AG04450 (cell line): ENCODE measurements around the gene MCM9. TPM values are rescaled to one million over a fixed set of nuclear protein-coding genes. Genes with fewer than 3 reads are reported as not detected.

ENCODE experiments used
- CTCF ChIA-PET: fragments of 300-600, 350-600 bp; formaldehyde crosslinking; extraction: SDS; loops from one replicate; lab custom pipeline; 2022; ENCODE audit warnings: antibody characterized with exemption, inconsistent platforms; lab: Charles Lee
- POLR2A ChIA-PET: fragments of 350-600 bp; formaldehyde crosslinking; extraction: SDS; loops from one replicate; lab custom pipeline; 2021; ENCODE audit warnings: antibody characterized with exemption, inconsistent platforms; lab: Yijun Ruan, JAX
- DNase-seq: peaks from one replicate; pipeline ENCODE4 v3.0.0-alpha.2; 2011; ENCODE audit warnings: low read depth, low spot score
- H3K27ac ChIP-seq: one replicate; pipeline ENCODE4 v1.5.1; 2012; ENCODE audit warnings: low read depth, low read length, control low read depth
- H3K27me3 ChIP-seq: one replicate; pipeline ENCODE4 v1.6.0; 2012; ENCODE audit warnings: low read length; ENCODE audit not compliant: control insufficient read depth, insufficient read depth
- H3K4me3 ChIP-seq: 2 replicates; pipeline ENCODE4 v1.5.1; 2011; ENCODE audit warnings: mild to moderate bottlenecking, low read depth, low read length, control low read depth
- H3K9me3 ChIP-seq: 2 replicates; pipeline ENCODE4 v1.5.1; 2012; ENCODE audit warnings: low read length; ENCODE audit not compliant: control insufficient read depth, insufficient read depth
- CTCF ChIP-seq: IDR thresholded peaks from 2 replicates; pipeline ENCODE4 v1.5.1; 2011; ENCODE audit warnings: low read depth, low read length, control low read depth, inconsistent platforms
- polyA plus RNA-seq: library from polyadenylated mRNA; depleted of rRNA; stranded (reverse); fragments of >200 nt; gene quantifications from 2 replicates; pipeline ENCODE4 v1.2.3, GENCODE V29; 2011

The MCM9 gene
- polyA plus RNA-seq, 1 experiment: 2.2 TPM

- Histone ChIP-seq H3K27me3 (peaks cover 4% of the 10 kb centered on the region), H3K4me3 (no peak overlapping the region), H3K9me3 (no peaks in the 10 kb centered on the region), H3K27ac (no peak overlapping the region)
- no peak for DNase-seq
- ChIA-PET CTCF (interaction anchor here (0.7 to 3.0 kb wide), 3 partner anchors 12 to 209 kb away, joined by 3 to 14 read pairs (median 3); no protein-coding TSS in a partner anchor), POLR2A (no interaction called here)
- TF ChIP-seq CTCF: no peak
These were observed 160.4 kb downstream of the MCM9 start for GRCh38 chr6:118774581-118774980.

- Histone ChIP-seq H3K9me3 (no peaks in the 10 kb centered on the region), H3K27me3 (peaks cover 2% of the 10 kb centered on the region), H3K27ac (no peak overlapping the region), H3K4me3 (no peak overlapping the region)
- TF ChIP-seq CTCF: no peak
- POLR2A ChIA-PET: no interaction called here
- CTCF ChIA-PET: no interaction called here
- DNase-seq: no peak
These were observed 162.1 kb downstream of the MCM9 start for GRCh38 chr6:118772886-118773285.

- POLR2A ChIA-PET: no interaction called here
- H3K4me3 ChIP-seq: no peak overlapping the region
- H3K9me3 ChIP-seq: no peaks in the 10 kb centered on the region
- H3K27ac ChIP-seq: no peak overlapping the region
- H3K27me3 ChIP-seq: peaks cover 2% of the 10 kb centered on the region
- CTCF ChIA-PET: interaction anchor here (0.6 to 1.3 kb wide), 5 partner anchors 30 to 692 kb away, joined by 3 to 7 read pairs (median 4); no protein-coding TSS in a partner anchor
- no peak for TF ChIP-seq CTCF
- DNase-seq: no peak
These were observed 163.7 kb downstream of the MCM9 start for GRCh38 chr6:118771253-118771652.

GRCh38 chr6:118770835-118771234, 164.1 kb downstream of the MCM9 start:
- ChIA-PET POLR2A (no interaction called here), CTCF (interaction anchor here (0.6 to 1.3 kb wide), 5 partner anchors 30 to 691 kb away, joined by 3 to 7 read pairs (median 4); no protein-coding TSS in a partner anchor)
- no peak overlapping the region for H3K27ac ChIP-seq
- no peak for DNase-seq
- no peak for TF ChIP-seq CTCF
- peaks cover 2% of the 10 kb centered on the region for H3K27me3 ChIP-seq
- no peaks in the 10 kb centered on the region for H3K9me3 ChIP-seq
- H3K4me3 ChIP-seq: no peak overlapping the region

- no peak for DNase-seq
- ChIA-PET POLR2A (no interaction called here), CTCF (interaction anchor here (0.5 to 2.4 kb wide), 3 partner anchors 10 to 31 kb away, joined by 3 to 6 read pairs (median 4); no protein-coding TSS in a partner anchor)
- Histone ChIP-seq H3K27ac (no peak overlapping the region), H3K9me3 (no peaks in the 10 kb centered on the region), H3K27me3 (peaks cover 2% of the 10 kb centered on the region), H3K4me3 (no peak overlapping the region)
- no peak for TF ChIP-seq CTCF
These were observed 164.7 kb downstream of the MCM9 start for GRCh38 chr6:118770112-118770788.
